ENCODE data around the gene DLG2. TPM values are rescaled to one million over a fixed set of nuclear protein-coding genes. Genes with fewer than 3 reads are reported as not detected.

DLG2 gene
- polyA plus RNA-seq, 2 donors: 2.6 to 6.7 TPM

- Histone ChIP-seq H3K9me3 (ENCODE audit: control insufficient read depth in 2 of 2, insufficient read depth in 1 of 2, low read depth in 1 of 2, low read length in 1 of 2) (no peaks in the 10 kb centered on the region), H3K27me3 (ENCODE audit: control insufficient read depth in 1 of 2, insufficient read depth in 2 of 2, low read length in 2 of 2) (no peaks in the 10 kb centered on the region), H3K4me1 (ENCODE audit: control insufficient read depth in 2 of 2, insufficient read depth in 2 of 2, low read length in 1 of 2) (no peaks in the 10 kb centered on the region), H3K36me3 (ENCODE audit: control insufficient read depth in 2 of 2, insufficient read depth in 2 of 2, low read length in 1 of 2) (no peaks in the 10 kb centered on the region), H3K27ac (ENCODE audit: low read depth in 2 of 2, low read length in 1 of 2) (no peak overlapping the region), H3K4me3 (ENCODE audit: low read depth in 1 of 2, low read length in 2 of 2) (no peak overlapping the region)
- WGBS, 2 donors: 69 to 88% methylated on average over 1 of the region's 1 CpG
Observed at GRCh38 chr11:84583106-84583505, 1044.0 kb downstream of the DLG2 start.

GRCh38 chr11:84581083-84581482 is 1046.1 kb downstream of the DLG2 start:
- no peaks in the 10 kb centered on the region for H3K27me3 ChIP-seq (ENCODE audit: control insufficient read depth in 1 of 2, insufficient read depth in 2 of 2, low read length in 2 of 2)
- no peaks in the 10 kb centered on the region for H3K9me3 ChIP-seq (ENCODE audit: control insufficient read depth in 2 of 2, insufficient read depth in 1 of 2, low read depth in 1 of 2, low read length in 1 of 2)
- no peak overlapping the region for H3K4me3 ChIP-seq (ENCODE audit: low read depth in 1 of 2, low read length in 2 of 2)
- H3K36me3 ChIP-seq (ENCODE audit: control insufficient read depth in 2 of 2, insufficient read depth in 2 of 2, low read length in 1 of 2): no peaks in the 10 kb centered on the region
- WGBS, 2 donors: 43 to 46% methylated on average over 3 of the region's 3 CpGs
- no peak overlapping the region for H3K27ac ChIP-seq (ENCODE audit: low read depth in 2 of 2, low read length in 1 of 2)
- no peaks in the 10 kb centered on the region for H3K4me1 ChIP-seq (ENCODE audit: control insufficient read depth in 2 of 2, insufficient read depth in 2 of 2, low read length in 1 of 2)

- WGBS, 2 donors: 51 to 58% methylated on average over 6 of the region's 6 CpGs
- Histone ChIP-seq H3K36me3 (ENCODE audit: control insufficient read depth in 2 of 2, insufficient read depth in 2 of 2, low read length in 1 of 2) (no peaks in the 10 kb centered on the region), H3K4me1 (ENCODE audit: control insufficient read depth in 2 of 2, insufficient read depth in 2 of 2, low read length in 1 of 2) (no peaks in the 10 kb centered on the region), H3K9me3 (ENCODE audit: control insufficient read depth in 2 of 2, insufficient read depth in 1 of 2, low read depth in 1 of 2, low read length in 1 of 2) (no peaks in the 10 kb centered on the region), H3K27ac (ENCODE audit: low read depth in 2 of 2, low read length in 1 of 2) (no peak overlapping the region), H3K27me3 (ENCODE audit: control insufficient read depth in 1 of 2, insufficient read depth in 2 of 2, low read length in 2 of 2) (no peaks in the 10 kb centered on the region), H3K4me3 (ENCODE audit: low read depth in 1 of 2, low read length in 2 of 2) (no peak overlapping the region)
Observed at GRCh38 chr11:84580428-84580827, 1046.7 kb downstream of the DLG2 start.

DNA sequence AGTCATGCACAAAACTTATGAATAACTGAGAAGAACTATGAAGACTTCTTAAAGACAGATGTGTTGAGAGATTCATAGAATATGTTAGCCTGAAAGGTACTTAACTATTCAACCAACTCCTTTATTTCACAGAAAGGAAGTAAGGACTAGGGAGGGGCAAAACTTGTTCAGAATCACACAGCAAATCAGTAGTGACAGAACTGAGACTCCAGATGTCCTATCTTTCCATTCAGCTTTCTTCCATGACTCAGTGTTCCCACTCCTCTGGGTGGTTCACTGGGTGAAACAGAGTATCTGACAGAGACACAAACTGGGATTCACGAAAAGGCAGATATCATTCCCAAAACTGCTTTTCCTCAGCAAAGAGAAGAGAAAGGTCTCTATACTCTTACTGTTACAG is 1053.3 kb downstream of the DLG2 start:
- no peaks in the 10 kb centered on the region for H3K36me3 ChIP-seq (ENCODE audit: control insufficient read depth in 2 of 2, insufficient read depth in 2 of 2, low read length in 1 of 2)
- no peak overlapping the region for H3K27ac ChIP-seq (ENCODE audit: low read depth in 2 of 2, low read length in 1 of 2)
- peaks cover 0 to 3% of the 10 kb centered on the region in 2 donors for H3K9me3 ChIP-seq (ENCODE audit: control insufficient read depth in 2 of 2, insufficient read depth in 1 of 2, low read depth in 1 of 2, low read length in 1 of 2)
- no peaks in the 10 kb centered on the region for H3K27me3 ChIP-seq (ENCODE audit: control insufficient read depth in 1 of 2, insufficient read depth in 2 of 2, low read length in 2 of 2)
- H3K4me3 ChIP-seq (ENCODE audit: low read depth in 1 of 2, low read length in 2 of 2): no peak overlapping the region
- no peaks in the 10 kb centered on the region for H3K4me1 ChIP-seq (ENCODE audit: control insufficient read depth in 2 of 2, insufficient read depth in 2 of 2, low read length in 1 of 2)
- WGBS, 2 donors: 85 to 88% methylated on average over 1 of the region's 1 CpG

DNA sequence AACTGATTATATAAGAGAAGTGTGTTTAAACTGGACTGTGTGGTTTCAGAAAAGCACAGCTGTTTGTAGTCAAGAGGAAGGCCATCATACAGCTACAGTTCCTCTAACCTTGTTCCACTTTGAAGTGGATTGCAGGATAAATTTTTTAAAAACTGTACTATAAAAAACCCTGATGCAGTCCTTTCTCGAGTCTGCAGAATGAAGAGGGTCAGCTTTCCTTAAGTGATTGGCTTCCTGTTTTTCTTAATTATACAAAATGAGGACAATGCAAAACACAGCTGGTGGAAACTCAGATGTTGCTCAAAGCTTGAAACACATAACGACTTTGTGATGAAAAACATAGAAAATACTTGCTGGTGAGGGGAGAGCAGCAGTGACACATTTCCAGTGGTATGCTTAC is 1060.5 kb downstream of the DLG2 start:
- H3K36me3 ChIP-seq (ENCODE audit: control insufficient read depth in 2 of 2, insufficient read depth in 2 of 2, low read length in 1 of 2): no peaks in the 10 kb centered on the region
- H3K27ac ChIP-seq (ENCODE audit: low read depth in 2 of 2, low read length in 1 of 2): no peak overlapping the region
- WGBS, 2 donors: 29 to 31% methylated on average over 2 of the region's 2 CpGs
- no peaks in the 10 kb centered on the region for H3K9me3 ChIP-seq (ENCODE audit: control insufficient read depth in 2 of 2, insufficient read depth in 1 of 2, low read depth in 1 of 2, low read length in 1 of 2)
- no peaks in the 10 kb centered on the region for H3K4me1 ChIP-seq (ENCODE audit: control insufficient read depth in 2 of 2, insufficient read depth in 2 of 2, low read length in 1 of 2)
- no peak overlapping the region for H3K4me3 ChIP-seq (ENCODE audit: low read depth in 1 of 2, low read length in 2 of 2)
- no peaks in the 10 kb centered on the region for H3K27me3 ChIP-seq (ENCODE audit: control insufficient read depth in 1 of 2, insufficient read depth in 2 of 2, low read length in 2 of 2)

- H3K4me1 ChIP-seq (ENCODE audit: control insufficient read depth in 2 of 2, insufficient read depth in 2 of 2, low read length in 1 of 2): no peaks in the 10 kb centered on the region
- no peaks in the 10 kb centered on the region for H3K27me3 ChIP-seq (ENCODE audit: control insufficient read depth in 1 of 2, insufficient read depth in 2 of 2, low read length in 2 of 2)
- no peaks in the 10 kb centered on the region for H3K9me3 ChIP-seq (ENCODE audit: control insufficient read depth in 2 of 2, insufficient read depth in 1 of 2, low read depth in 1 of 2, low read length in 1 of 2)
- no peak overlapping the region for H3K4me3 ChIP-seq (ENCODE audit: low read depth in 1 of 2, low read length in 2 of 2)
- no peak overlapping the region for H3K27ac ChIP-seq (ENCODE audit: low read depth in 2 of 2, low read length in 1 of 2)
- H3K36me3 ChIP-seq (ENCODE audit: control insufficient read depth in 2 of 2, insufficient read depth in 2 of 2, low read length in 1 of 2): no peaks in the 10 kb centered on the region
Observed at GRCh38 chr11:84564867-84565184, 1062.3 kb downstream of the DLG2 start.

- WGBS, 2 donors: 40 to 48% methylated on average over 4 of the region's 4 CpGs
- Histone ChIP-seq H3K9me3 (ENCODE audit: control insufficient read depth in 2 of 2, insufficient read depth in 1 of 2, low read depth in 1 of 2, low read length in 1 of 2) (no peaks in the 10 kb centered on the region), H3K4me3 (ENCODE audit: low read depth in 1 of 2, low read length in 2 of 2) (no peak overlapping the region), H3K27ac (ENCODE audit: low read depth in 2 of 2, low read length in 1 of 2) (no peak overlapping the region), H3K27me3 (ENCODE audit: control insufficient read depth in 1 of 2, insufficient read depth in 2 of 2, low read length in 2 of 2) (no peaks in the 10 kb centered on the region), H3K4me1 (ENCODE audit: control insufficient read depth in 2 of 2, insufficient read depth in 2 of 2, low read length in 1 of 2) (no peaks in the 10 kb centered on the region), H3K36me3 (ENCODE audit: control insufficient read depth in 2 of 2, insufficient read depth in 2 of 2, low read length in 1 of 2) (no peaks in the 10 kb centered on the region)
Observed at GRCh38 chr11:84564180-84564866, 1062.8 kb downstream of the DLG2 start.

GRCh38 chr11:84563356-84563755 is 1063.8 kb downstream of the DLG2 start:
- H3K36me3 ChIP-seq (ENCODE audit: control insufficient read depth in 2 of 2, insufficient read depth in 2 of 2, low read length in 1 of 2): no peaks in the 10 kb centered on the region
- no peak overlapping the region for H3K4me3 ChIP-seq (ENCODE audit: low read depth in 1 of 2, low read length in 2 of 2)
- no peaks in the 10 kb centered on the region for H3K27me3 ChIP-seq (ENCODE audit: control insufficient read depth in 1 of 2, insufficient read depth in 2 of 2, low read length in 2 of 2)
- no peak overlapping the region for H3K27ac ChIP-seq (ENCODE audit: low read depth in 2 of 2, low read length in 1 of 2)
- 75 to 80% methylated on average over 2 of the region's 2 CpGs for WGBS, 2 donors
- no peaks in the 10 kb centered on the region for H3K9me3 ChIP-seq (ENCODE audit: control insufficient read depth in 2 of 2, insufficient read depth in 1 of 2, low read depth in 1 of 2, low read length in 1 of 2)
- no peaks in the 10 kb centered on the region for H3K4me1 ChIP-seq (ENCODE audit: control insufficient read depth in 2 of 2, insufficient read depth in 2 of 2, low read length in 1 of 2)

GRCh38 chr11:84560206-84560605 is 1066.9 kb downstream of the DLG2 start:
- 94 to 95% methylated on average over 1 of the region's 1 CpG for WGBS, 2 donors
- no peaks in the 10 kb centered on the region for H3K36me3 ChIP-seq (ENCODE audit: control insufficient read depth in 2 of 2, insufficient read depth in 2 of 2, low read length in 1 of 2)
- no peak overlapping the region for H3K27ac ChIP-seq (ENCODE audit: low read depth in 2 of 2, low read length in 1 of 2)

DNA sequence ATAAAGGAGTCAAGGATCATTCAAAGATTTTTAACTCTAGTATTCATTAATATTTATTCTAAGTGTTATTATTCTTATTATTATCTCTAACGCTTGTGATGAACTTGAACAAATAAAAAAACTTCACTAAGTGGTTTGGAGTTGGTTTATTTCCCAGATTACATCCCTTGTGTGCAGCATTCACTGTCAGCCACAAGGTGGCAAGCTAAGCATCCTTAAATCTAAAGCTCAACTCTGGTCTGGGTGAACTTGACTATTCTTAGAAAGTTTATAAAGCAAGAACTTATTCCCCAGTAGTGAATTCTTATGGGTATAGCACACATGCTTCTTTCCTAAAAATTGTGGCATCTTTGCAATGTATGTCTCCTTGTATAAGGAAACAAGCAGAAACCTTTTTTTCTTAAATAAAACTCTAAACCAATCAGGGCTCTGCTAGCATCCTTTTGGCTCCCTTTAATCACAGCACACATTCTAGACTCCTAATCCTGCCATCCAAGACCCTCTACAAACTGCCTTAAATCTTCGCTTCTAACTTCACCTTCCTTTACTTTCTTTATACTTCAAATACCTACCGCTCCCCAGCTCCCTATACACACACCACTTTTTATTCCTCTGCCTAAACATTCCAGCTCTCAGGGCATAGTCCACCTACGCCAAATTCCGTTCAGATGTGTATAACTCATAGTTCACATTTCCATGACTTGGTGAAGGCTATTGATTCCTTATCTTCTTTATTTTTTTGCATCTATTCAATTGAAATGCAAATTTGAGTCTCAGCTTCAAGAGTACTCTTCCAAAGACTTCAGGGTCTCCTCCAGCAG is 1068.8 kb downstream of the DLG2 start:
- 40 to 45% methylated on average over 5 of the region's 5 CpGs for WGBS, 2 donors
- no peak overlapping the region for H3K27ac ChIP-seq (ENCODE audit: low read depth in 2 of 2, low read length in 1 of 2)
- H3K4me3 ChIP-seq (ENCODE audit: low read depth in 1 of 2, low read length in 2 of 2): no peak overlapping the region
- H3K27me3 ChIP-seq (ENCODE audit: control insufficient read depth in 1 of 2, insufficient read depth in 2 of 2, low read length in 2 of 2): no peaks in the 10 kb centered on the region
- no peaks in the 10 kb centered on the region for H3K9me3 ChIP-seq (ENCODE audit: control insufficient read depth in 2 of 2, insufficient read depth in 1 of 2, low read depth in 1 of 2, low read length in 1 of 2)
- H3K4me1 ChIP-seq (ENCODE audit: control insufficient read depth in 2 of 2, insufficient read depth in 2 of 2, low read length in 1 of 2): no peaks in the 10 kb centered on the region
- H3K36me3 ChIP-seq (ENCODE audit: control insufficient read depth in 2 of 2, insufficient read depth in 2 of 2, low read length in 1 of 2): no peaks in the 10 kb centered on the region

More at GRCh38 chr11:84560206-84560605, 1066.9 kb downstream of the DLG2 start:
- H3K4me3 ChIP-seq (ENCODE audit: low read depth in 1 of 2, low read length in 2 of 2): no peak overlapping the region
- H3K4me1 ChIP-seq (ENCODE audit: control insufficient read depth in 2 of 2, insufficient read depth in 2 of 2, low read length in 1 of 2): no peaks in the 10 kb centered on the region
- no peaks in the 10 kb centered on the region for H3K9me3 ChIP-seq (ENCODE audit: control insufficient read depth in 2 of 2, insufficient read depth in 1 of 2, low read depth in 1 of 2, low read length in 1 of 2)
- H3K27me3 ChIP-seq (ENCODE audit: control insufficient read depth in 1 of 2, insufficient read depth in 2 of 2, low read length in 2 of 2): no peaks in the 10 kb centered on the region
